HEK293 (cell line): Measurements from ENCODE around the gene AWAT1.
"Not testable (repeated sequence)": the region's sequence is repeated elsewhere in the genome, so short reads cannot be mapped to it uniquely, and the experiment has no call there.

Source experiments
- CTCF ChIA-PET: fragments of 350-600 bp; formaldehyde crosslinking; extraction: SDS; loops from one replicate; lab custom pipeline; 2021; ENCODE audit warnings: antibody characterized with exemption; lab: Yijun Ruan, JAX
- POLR2A ChIA-PET: fragments of 300-600 bp; formaldehyde crosslinking; extraction: SDS; loops from one replicate; lab custom pipeline; 2020; ENCODE audit warnings: antibody characterized with exemption, inconsistent platforms; lab: Yijun Ruan, JAX
- H3K27ac ChIP-seq: fragments of 200-500 bp; sonication (Bioruptor generic); 2 replicates; pipeline ENCODE4 v1.5.1; 2014; ENCODE audit warnings: low read depth, low read length, control low read depth, inconsistent platforms; ENCODE audit errors: extremely low read depth
- H3K36me3 ChIP-seq, 2 experiments: fragments of 200-500 bp in 1 of 2; sonication (Bioruptor generic) in 1 of 2; 1 replicate in 1 of 2; 2 replicates in 1 of 2; pipeline ENCODE4 v1.5.1; 2014 to 2017; ENCODE audit warnings: inconsistent platforms in 2 of 2, low read length in 2 of 2; ENCODE audit not compliant: control insufficient read depth in 2 of 2, insufficient read depth in 1 of 2
- H3K4me1 ChIP-seq: fragments of 200-500 bp; sonication (Bioruptor generic); 2 replicates; pipeline ENCODE4 v1.5.1; 2014; ENCODE audit warnings: mild to moderate bottlenecking, low read length, inconsistent platforms; ENCODE audit not compliant: control insufficient read depth, insufficient read depth
- H3K4me3 ChIP-seq: 2 replicates; pipeline ENCODE4 v1.5.1; 2011; ENCODE audit warnings: low read depth, mild to moderate bottlenecking, control low read depth, low read length, moderate library complexity
- H3K9me3 ChIP-seq: fragments of 200-500 bp; sonication (Bioruptor generic); 2 replicates; pipeline ENCODE4 v1.5.1; 2014; ENCODE audit warnings: low read depth, low read length, inconsistent platforms; ENCODE audit not compliant: control insufficient read depth, insufficient read depth
- ATF2 ChIP-seq: fragments of 450-650 bp; formaldehyde crosslinking; IDR thresholded peaks from 2 replicates; pipeline ENCODE4 v1.5.1; 2016; ENCODE audit warnings: missing biosample characterization, missing genetic modification characterization, low read depth
- IKZF3 ChIP-seq: fragments of 450-650 bp; IDR thresholded peaks from 2 replicates; pipeline ENCODE4 v1.5.0; 2018; ENCODE audit warnings: missing biosample characterization, mild to moderate bottlenecking, missing genetic modification characterization, moderate library complexity
- KLF1 ChIP-seq: fragments of 450-650 bp; formaldehyde crosslinking; IDR thresholded peaks from 2 replicates; pipeline ENCODE4 v1.5.1; 2016; ENCODE audit warnings: missing biosample characterization, missing genetic modification characterization
- RBAK ChIP-seq: fragments of 450-650 bp; formaldehyde crosslinking; IDR thresholded peaks from 2 replicates; pipeline ENCODE4 v1.5.1; 2016; ENCODE audit warnings: missing biosample characterization, missing genetic modification characterization
- SP3 ChIP-seq: fragments of 450-650 bp; formaldehyde crosslinking; IDR thresholded peaks from 2 replicates; pipeline ENCODE4 v1.5.1; 2016; ENCODE audit warnings: missing biosample characterization, missing genetic modification characterization
- YY1 ChIP-seq: fragments of 450-650 bp; formaldehyde crosslinking; IDR thresholded peaks from 2 replicates; pipeline ENCODE4 v1.5.1; 2018; ENCODE audit warnings: missing biosample characterization, missing genetic modification characterization
- ZBTB8A ChIP-seq: fragments of 450-650 bp; formaldehyde crosslinking; IDR thresholded peaks from 2 replicates; pipeline ENCODE4 v1.5.1; 2016; ENCODE audit warnings: missing biosample characterization, missing genetic modification characterization
- ZFP37 ChIP-seq: fragments of 450-650 bp; formaldehyde crosslinking; IDR thresholded peaks from 2 replicates; pipeline ENCODE4 v1.5.1; 2016; ENCODE audit warnings: missing biosample characterization, missing genetic modification characterization
- ZNF112 ChIP-seq: fragments of 450-650 bp; formaldehyde crosslinking; IDR thresholded peaks from 2 replicates; pipeline ENCODE4 v1.5.0; 2017; ENCODE audit warnings: missing biosample characterization, missing genetic modification characterization
- ZNF16 ChIP-seq: fragments of 450-650 bp; formaldehyde crosslinking; IDR thresholded peaks from 2 replicates; pipeline ENCODE4 v1.5.1; 2016; ENCODE audit warnings: low read depth, missing biosample characterization, missing genetic modification characterization
- ZNF248 ChIP-seq: fragments of 450-650 bp; formaldehyde crosslinking; IDR thresholded peaks from 2 replicates; pipeline ENCODE4 v1.5.1; 2017; ENCODE audit warnings: missing biosample characterization, missing genetic modification characterization
- ZNF514 ChIP-seq: fragments of 450-650 bp; formaldehyde crosslinking; IDR thresholded peaks from 2 replicates; pipeline ENCODE4 v1.5.1; 2016; ENCODE audit warnings: missing biosample characterization, missing genetic modification characterization
- ZNF639 ChIP-seq: fragments of 450-650 bp; formaldehyde crosslinking; IDR thresholded peaks from 2 replicates; pipeline ENCODE4 v1.5.1; 2016; ENCODE audit warnings: missing biosample characterization, missing genetic modification characterization
- ZNF76 ChIP-seq: fragments of 450-650 bp; formaldehyde crosslinking; IDR thresholded peaks from 2 replicates; pipeline ENCODE4; 2016; ENCODE audit warnings: low read depth, missing biosample characterization, missing genetic modification characterization, borderline replicate concordance
- ZSCAN5A ChIP-seq: fragments of 450-650 bp; formaldehyde crosslinking; IDR thresholded peaks from 2 replicates; pipeline ENCODE4 v1.5.1; 2016; ENCODE audit warnings: missing biosample characterization, missing genetic modification characterization
- TF ChIP-seq, protein P1 (sequence below): fragments of 450-650 bp; formaldehyde crosslinking; IDR thresholded peaks from 2 replicates; pipeline ENCODE4 v1.5.1; 2016; ENCODE audit warnings: missing biosample characterization, missing genetic modification characterization, low read depth
- TF ChIP-seq, protein P2 (sequence below): fragments of 450-650 bp; formaldehyde crosslinking; IDR thresholded peaks from 2 replicates; pipeline ENCODE4 v1.5.1; 2016; ENCODE audit warnings: missing biosample characterization, missing genetic modification characterization
- TF ChIP-seq, protein P3 (sequence below): fragments of 450-650 bp; formaldehyde crosslinking; IDR thresholded peaks from 2 replicates; pipeline ENCODE4 v1.5.1; 2016; ENCODE audit warnings: missing biosample characterization, missing genetic modification characterization

Gene AWAT1

GRCh38 chrX:70208479-70208878, 26.0 kb upstream of the AWAT1 start:
- Histone ChIP-seq H3K27ac (no peak overlapping the region), H3K4me1 (no peaks in the 10 kb centered on the region), H3K9me3 (no peaks in the 10 kb centered on the region), H3K36me3 (no peaks in the 10 kb centered on the region)
- CTCF ChIA-PET, result interaction anchor here (0.6 to 0.7 kb wide), 2 partner anchors 103 to 1199 kb away, joined by 5 read pairs; no protein-coding TSS in a partner anchor
- POLR2A ChIA-PET, result no interaction called here
- TF ChIP-seq ZBTB8A (tag by site-specific recombination) (no peak), KLF1 (tag by site-specific recombination) (no peak), ZNF76 (no peak), ZNF16 (tag by site-specific recombination) (no peak), ZNF112 (tag by site-specific recombination) (no peak), ZNF248 (tag by site-specific recombination) (no peak)
- TF ChIP-seq, all 188 proteins: peak for 0
- no peak overlapping the region for H3K4me3 ChIP-seq

- H3K9me3 ChIP-seq, H3K4me1 ChIP-seq, H3K27ac ChIP-seq, H3K4me3 ChIP-seq, H3K36me3 ChIP-seq, POLR2A ChIA-PET, CTCF ChIA-PET: not testable (repeated sequence)
Measured at GRCh38 chrX:70209570-70209969, 24.9 kb upstream of the AWAT1 start.

DNA sequence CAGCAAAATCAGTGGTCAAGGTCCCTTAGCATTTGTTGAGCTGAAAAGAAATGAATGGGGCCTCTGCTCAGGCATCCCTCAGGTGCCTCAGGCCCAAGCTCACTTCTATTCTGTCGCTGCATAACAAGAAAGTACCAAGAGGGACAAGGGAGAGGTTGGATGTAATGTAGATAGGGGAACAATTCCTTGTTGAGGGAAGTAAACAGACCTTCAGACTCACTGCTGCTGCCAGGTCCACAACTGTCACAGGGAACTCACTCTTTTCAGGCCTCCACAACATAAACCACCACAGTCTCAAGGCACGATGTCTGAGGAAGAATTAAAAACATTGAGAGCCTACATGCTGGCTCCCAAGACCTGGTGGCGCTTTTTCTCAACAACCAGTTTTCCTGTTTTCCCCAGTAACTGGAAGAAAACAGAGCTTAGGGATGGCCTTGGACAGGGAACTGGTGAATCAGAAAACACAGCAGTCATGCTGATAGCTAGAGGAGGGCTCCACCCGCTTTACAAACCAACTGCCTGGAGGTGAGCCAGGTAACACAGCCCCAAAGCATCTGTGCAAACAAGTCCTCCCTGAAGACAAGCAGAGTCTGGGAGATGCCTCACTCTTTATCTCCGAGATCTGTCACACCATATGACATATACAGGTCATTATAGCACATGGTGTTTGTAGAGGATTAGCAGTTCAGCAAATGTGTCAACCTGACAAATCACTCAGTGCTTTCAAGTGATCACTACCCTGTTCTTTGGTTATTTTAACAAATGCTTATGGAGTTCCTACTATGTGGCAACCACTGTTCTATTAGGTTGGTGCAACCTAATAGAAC, 14.3 kb upstream of the AWAT1 start:
- Histone ChIP-seq H3K4me1 (no peaks in the 10 kb centered on the region), H3K9me3 (no peaks in the 10 kb centered on the region), H3K36me3 (no peaks in the 10 kb centered on the region), H3K27ac (no peak overlapping the region; the same call in 1 of the 2 replicates), H3K4me3 (no peak overlapping the region)
- ChIA-PET POLR2A (interaction anchor here (0.6 kb wide), 1 partner anchor 914 kb away, joined by 5 read pairs; no protein-coding TSS in a partner anchor), CTCF (no interaction called here)
- 0 out of 2 replicates have a peak, but pooled peaks have one; percentile 29 for TF ChIP-seq SP3 (tag by site-specific recombination)
- TF ChIP-seq ZSCAN5A (tag by site-specific recombination), result no peak
- TF ChIP-seq RBAK (tag by site-specific recombination), result no peak
- TF ChIP-seq ZNF639, result no peak
- TF ChIP-seq ZNF514 (tag by site-specific recombination), result no peak
- no peak for TF ChIP-seq IKZF3 (tag by site-specific recombination)
- TF ChIP-seq, protein P1, sequence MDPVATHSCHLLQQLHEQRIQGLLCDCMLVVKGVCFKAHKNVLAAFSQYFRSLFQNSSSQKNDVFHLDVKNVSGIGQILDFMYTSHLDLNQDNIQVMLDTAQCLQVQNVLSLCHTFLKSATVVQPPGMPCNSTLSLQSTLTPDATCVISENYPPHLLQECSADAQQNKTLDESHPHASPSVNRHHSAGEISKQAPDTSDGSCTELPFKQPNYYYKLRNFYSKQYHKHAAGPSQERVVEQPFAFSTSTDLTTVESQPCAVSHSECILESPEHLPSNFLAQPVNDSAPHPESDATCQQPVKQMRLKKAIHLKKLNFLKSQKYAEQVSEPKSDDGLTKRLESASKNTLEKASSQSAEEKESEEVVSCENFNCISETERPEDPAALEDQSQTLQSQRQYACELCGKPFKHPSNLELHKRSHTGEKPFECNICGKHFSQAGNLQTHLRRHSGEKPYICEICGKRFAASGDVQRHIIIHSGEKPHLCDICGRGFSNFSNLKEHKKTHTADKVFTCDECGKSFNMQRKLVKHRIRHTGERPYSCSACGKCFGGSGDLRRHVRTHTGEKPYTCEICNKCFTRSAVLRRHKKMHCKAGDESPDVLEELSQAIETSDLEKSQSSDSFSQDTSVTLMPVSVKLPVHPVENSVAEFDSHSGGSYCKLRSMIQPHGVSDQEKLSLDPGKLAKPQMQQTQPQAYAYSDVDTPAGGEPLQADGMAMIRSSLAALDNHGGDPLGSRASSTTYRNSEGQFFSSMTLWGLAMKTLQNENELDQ, result no peak
- TF ChIP-seq, protein P2, sequence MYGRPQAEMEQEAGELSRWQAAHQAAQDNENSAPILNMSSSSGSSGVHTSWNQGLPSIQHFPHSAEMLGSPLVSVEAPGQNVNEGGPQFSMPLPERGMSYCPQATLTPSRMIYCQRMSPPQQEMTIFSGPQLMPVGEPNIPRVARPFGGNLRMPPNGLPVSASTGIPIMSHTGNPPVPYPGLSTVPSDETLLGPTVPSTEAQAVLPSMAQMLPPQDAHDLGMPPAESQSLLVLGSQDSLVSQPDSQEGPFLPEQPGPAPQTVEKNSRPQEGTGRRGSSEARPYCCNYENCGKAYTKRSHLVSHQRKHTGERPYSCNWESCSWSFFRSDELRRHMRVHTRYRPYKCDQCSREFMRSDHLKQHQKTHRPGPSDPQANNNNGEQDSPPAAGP (tag by site-specific recombination), result peak; percentile 100
- TF ChIP-seq, protein P3, sequence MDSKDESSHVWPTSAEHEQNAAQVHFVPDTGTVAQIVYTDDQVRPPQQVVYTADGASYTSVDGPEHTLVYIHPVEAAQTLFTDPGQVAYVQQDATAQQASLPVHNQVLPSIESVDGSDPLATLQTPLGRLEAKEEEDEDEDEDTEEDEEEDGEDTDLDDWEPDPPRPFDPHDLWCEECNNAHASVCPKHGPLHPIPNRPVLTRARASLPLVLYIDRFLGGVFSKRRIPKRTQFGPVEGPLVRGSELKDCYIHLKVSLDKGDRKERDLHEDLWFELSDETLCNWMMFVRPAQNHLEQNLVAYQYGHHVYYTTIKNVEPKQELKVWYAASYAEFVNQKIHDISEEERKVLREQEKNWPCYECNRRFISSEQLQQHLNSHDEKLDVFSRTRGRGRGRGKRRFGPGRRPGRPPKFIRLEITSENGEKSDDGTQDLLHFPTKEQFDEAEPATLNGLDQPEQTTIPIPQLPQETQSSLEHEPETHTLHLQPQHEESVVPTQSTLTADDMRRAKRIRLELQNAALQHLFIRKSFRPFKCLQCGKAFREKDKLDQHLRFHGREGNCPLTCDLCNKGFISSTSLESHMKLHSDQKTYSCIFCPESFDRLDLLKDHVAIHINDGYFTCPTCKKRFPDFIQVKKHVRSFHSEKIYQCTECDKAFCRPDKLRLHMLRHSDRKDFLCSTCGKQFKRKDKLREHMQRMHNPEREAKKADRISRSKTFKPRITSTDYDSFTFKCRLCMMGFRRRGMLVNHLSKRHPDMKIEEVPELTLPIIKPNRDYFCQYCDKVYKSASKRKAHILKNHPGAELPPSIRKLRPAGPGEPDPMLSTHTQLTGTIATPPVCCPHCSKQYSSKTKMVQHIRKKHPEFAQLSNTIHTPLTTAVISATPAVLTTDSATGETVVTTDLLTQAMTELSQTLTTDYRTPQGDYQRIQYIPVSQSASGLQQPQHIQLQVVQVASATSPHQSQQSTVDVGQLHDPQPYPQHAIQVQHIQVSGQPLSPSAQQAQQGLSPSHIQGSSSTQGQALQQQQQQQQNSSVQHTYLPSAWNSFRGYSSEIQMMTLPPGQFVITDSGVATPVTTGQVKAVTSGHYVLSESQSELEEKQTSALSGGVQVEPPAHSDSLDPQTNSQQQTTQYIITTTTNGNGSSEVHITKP (tag by site-specific recombination), result peak; percentile 20; the same call in 1 of the 2 replicates
- TF ChIP-seq ATF2, result no peak
- no peak for TF ChIP-seq ZNF248 (tag by site-specific recombination)
- no peak for TF ChIP-seq ZFP37
- no peak for TF ChIP-seq YY1
